HG02571 (cell line): ENCODE data around the gene DTD2.
"Not testable (repeated sequence)": the region's sequence is repeated elsewhere in the genome, so short reads cannot be mapped to it uniquely, and the experiment has no call there.

ENCODE experiments used
- ATAC-seq: cut with Tn5 transposase; IDR thresholded peaks from one replicate; pipeline ENCODE4 v1.9.1; 2021; ENCODE audit warnings: mild to moderate bottlenecking, moderate library complexity; ENCODE audit not compliant: unreplicated experiment

DTD2 gene

DNA sequence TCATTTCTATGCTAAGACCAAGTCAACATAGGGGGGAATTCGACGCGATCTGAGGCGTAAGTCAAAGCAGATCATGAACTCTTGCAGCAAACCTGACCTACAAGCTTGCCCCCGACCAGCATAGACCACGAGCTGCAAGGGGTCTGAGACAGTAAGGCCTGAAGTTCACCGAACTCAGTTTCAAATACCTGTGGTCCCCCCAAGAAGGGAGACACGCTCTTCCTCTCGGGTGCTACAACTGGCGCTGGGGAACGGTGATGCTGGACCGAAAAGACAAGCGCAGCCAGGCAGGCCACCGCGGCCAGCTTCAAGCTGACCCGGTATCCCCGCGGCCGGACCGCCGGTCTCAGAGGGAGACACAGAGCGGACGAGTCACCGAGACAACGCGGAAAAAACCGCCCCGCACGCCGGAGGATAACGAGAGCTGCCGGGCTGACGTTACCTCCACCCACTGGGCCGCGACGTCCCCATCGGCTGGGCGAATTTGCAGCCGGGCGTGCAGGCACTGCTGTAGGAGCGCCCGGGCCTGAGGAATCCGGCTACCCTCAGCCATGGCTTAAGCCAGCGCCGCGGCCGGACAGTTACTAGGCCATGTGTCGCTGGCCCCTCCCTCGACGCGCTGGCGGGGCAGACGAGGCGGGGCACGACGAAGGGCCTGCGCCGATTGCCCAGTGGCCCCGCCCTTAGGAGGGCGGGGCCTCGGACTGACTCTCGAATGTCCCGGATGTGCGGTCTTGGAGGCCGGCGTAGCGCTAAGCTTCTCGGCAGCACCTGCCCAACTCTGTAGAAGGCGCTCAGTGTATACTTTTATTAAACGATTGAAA lies at the start of gene DTD2:
Gene DTD2 (minus strand): TSS at position 666 of the 824 bp plus-strand sequence. CDS start 113 bp downstream, at position 553.
- ATAC-seq: peak; percentile 100

DNA sequence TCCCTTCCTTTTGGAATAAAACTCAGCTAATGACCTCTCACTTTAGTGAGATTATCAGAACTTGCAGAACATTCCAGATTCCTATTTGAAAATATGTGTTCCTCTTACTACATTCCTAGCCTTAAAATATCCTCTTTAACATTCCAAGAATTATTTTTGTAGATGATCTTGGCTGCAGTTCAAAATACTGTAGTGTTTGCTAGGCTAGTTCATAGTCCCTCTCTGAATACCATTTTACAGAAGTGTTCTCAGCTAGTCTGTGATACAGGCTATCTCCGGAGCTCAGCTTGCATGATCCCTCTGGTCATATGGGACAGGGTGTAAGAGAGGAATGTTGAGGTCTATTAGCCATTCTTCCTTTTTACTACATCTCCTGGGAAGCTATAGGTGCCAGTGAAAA lies 48.1 kb upstream of the DTD2 start:
- no peak for ATAC-seq

DNA sequence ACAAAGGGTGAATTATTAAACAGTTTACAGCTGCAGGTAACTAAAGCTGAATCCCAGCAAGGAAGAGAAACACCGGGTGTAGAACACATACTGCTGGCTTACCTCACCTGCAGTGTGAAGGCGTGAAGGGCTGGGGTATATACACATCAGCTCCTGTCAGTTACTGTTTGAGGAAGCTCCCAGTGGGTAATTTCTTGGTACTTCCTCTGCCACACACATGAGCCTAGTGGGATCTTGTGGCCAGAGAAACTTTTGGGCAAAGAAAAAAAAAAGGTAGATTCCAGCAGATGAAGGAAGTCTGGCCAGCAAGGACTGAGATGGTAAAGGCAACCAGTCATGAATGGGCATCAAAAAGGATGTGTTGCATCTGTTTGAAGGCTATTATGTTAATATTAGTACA lies 44.6 kb upstream of the DTD2 start:
- ATAC-seq: no peak

DNA sequence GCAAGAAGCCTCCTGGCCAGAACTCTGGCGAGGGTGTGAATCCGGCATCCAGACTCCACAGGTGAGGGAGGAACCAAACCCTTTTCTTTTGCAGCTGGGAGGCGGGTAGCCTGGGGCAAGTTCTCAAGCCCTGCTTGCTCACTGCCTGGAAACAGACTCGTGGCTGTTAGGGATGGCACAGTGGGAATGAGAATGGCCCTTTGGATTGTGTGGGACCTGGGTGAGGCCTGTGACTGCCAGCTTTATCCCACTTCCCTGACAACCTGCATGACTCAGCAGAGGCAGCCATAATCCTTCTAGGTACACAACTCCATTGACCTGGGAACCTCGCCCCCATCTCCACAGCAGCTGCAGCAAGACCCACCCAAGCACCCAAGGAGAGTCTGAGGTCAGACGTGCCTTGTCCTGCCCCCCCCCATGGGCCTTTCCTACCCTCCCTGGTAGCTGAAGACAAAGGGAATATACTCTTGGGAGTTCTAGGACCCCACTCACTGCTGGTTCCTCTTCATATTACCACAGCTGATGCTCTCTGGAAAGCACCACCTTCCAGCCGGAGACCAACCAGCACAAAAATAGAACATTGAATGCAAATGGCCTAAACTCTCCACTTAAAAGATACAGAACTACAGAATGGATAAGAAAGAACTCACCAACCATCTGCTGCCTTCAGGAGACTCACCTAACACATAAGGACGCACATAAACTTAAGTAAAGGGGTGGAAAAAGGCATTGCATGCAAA lies 35.6 kb upstream of the DTD2 start:
- ATAC-seq: no peak

DNA sequence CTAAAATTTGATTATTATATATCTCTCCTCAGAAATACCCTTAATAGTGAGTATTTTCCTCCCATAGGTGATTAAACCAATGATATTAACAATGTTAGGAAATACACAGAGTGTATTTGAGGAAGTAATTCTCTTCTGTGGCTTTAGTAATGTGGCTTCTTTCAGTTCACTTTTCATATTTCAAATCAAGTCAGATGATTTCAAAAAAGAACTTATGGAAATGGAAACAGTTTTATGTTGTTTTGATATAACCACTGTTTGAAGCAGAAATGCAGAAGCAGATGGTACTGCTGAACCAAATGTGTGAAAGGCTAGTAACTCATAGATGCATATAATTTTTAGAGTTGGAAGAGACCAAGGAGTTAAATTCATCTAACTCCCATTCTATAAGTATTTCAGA lies 32.4 kb upstream of the DTD2 start:
- ATAC-seq: peak; percentile 63

DNA sequence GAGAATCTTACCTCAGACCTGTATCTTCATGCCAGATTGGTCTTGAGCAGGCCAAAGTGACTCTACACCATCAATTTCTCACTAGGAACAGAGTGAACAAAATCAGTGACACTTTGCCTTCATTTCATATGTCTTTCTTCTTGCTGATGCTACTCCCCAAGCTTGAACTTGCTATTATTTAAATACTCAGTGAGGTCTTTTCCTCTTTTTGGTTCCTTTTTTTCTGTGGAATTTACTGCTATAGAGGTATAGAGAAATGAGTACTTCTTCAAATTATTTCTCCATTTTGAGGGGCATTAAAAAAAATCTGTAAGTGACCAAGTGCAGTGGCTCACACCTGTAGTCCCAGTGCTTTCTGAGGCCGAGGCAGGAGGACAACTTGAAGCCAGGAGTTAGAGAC lies 30.6 kb upstream of the DTD2 start, which contains the start of gene GPR33:
Gene GPR33 (minus strand): TSS at position 154 of the 400 bp plus-strand sequence. CDS start 4,074 bp downstream, outside the sequence.
- no peak for ATAC-seq

DNA sequence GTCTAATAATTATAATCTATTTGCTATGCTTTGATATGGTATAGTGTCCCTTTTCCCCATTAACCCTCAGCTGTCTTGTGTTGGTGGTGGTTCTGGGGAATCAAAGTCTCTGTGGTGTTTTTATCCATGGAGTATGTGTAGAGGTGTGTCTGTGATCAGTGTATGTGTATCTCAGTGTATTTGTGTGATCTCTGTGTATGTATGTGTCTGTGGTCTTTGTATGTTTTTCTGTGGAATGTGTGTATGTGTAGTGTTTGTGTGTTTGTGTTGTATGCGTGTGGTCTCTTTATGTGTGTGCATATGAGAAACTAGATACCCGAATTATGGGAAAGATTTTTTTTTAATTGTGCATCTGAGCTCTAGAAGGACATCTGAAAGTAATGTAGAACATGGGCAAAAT lies 29.5 kb upstream of the DTD2 start:
- no peak for ATAC-seq

DNA sequence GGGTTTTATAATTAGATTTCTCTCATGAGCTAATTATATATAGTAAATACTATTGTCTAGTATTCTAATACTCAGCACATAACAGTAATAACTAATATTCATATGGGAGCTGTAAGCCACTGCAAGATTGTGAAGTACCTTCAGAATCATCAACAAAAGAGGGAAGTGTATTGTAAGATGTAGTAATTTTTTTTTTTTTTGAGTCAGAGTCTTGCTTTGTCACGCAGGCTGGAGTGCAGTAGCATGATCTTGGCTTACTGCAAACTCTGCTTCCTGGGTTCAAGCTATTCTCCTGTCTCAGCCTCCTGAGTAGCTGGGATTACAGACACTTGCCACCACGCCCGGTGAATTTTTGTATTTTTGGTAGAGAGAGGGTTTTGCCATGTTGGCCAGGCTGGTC lies 27.4 kb upstream of the DTD2 start:
- ATAC-seq: no peak

DNA sequence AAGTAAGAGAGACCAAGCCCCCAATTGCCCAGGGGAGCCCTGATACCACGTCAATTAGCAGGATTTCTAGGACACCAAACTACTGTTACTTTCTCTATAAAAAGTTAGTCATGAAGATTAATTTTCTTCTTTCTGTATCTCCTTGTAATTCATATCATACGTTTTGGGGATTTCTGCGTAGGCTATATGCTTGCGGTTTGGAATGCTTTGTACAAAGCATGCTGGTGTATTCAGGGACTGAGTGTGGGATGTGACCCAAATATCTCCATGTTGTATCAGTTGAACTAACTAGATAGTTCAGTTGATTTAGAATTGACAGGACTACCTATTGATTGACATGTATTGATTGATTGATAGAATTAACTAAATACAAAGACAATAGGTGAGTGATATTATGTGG lies 22.9 kb upstream of the DTD2 start:
- no peak for ATAC-seq

DNA sequence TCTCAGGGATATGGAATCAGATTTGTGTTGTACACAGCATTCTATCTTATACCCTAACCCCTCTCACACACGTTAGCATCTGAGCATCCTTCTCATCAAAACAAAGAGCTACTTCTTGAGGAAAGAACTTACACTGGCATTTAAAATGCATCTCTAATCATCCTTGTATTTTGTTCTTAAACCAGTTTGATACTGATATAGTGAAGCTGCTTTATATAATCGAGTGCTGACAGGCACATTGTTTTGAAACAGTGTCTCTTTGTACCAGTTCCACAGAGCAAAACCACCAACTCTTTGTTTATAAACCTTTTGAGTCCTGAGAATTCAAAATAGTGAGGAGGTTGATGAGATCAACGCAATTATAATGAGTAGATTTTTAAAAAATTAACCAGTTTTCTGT lies 21.7 kb upstream of the DTD2 start:
- no peak for ATAC-seq

DNA sequence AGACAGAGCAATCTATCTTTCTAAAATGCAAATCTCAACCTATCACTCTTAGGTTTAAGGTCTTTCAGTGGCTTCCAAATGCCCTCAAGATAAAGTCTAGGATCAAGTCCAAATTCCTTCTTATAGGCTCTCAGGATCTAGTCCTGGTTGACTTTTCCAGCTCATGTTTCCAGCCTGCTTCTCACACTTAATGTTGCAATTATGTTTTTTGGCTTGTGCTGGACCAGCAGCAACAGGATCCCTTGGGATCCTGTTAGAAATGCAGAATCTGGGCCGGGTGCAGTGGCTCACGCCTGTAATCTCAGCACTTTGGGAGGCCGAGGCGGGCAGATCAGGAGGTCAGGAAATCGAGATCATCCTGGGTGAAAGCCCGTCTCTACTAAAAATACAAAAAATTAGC lies 19.9 kb upstream of the DTD2 start:
- ATAC-seq: no peak

DNA sequence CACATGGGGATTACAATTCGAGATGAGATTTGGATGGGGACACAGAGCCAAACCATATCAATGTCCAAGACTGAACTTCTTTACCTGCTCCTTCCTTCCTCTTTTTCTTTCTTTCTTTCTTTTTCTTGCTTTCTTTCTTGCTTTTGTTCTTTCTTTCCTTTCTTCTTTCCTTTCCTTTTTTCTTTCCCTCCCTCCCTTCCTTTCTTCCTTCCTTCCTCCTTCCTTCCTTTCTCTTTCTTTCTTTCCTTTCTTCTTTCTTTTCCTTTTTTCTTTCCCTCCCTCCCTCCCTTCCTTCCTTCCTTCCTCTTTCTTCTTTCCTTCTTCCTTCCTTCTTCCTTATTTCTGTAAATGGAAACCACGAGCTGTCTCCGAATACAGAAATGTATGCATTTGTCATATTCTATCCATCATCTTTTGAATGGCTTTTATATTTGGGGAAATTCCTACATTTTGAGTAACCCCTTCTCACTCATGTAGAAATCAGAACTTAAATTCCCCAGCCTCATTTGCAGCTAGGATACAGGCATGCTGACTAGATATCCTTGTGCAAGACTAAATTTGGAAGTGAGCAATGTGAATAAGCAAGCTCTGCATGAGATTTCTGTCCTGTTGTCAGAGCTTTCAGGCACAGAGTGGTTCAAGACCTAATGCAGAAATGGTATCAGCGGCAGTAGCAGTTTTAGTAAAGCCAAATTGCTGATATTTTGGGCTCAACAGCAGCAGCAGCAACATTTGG lies 19.0 kb upstream of the DTD2 start:
- ATAC-seq: no peak

DNA sequence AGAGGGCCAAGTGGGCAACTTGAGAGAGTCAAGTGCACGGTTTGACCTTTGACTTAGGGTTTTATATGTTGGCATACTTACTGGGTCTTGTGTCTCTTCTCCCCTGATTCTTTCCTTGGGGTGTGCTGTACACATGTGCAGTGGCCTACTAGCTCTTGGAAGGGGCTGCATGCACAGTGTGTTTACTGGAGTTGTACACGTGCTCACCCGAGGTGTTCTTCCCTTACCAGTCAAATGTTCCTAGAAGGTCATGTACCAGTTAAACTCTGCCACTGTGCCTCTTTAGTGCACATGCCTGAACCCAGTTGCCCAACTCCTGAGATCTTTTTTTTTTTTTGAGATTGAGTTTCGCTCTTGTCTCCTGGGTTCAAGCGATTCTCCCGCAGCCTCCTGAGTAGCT lies 9.2 kb upstream of the DTD2 start:
- ATAC-seq: no peak

DNA sequence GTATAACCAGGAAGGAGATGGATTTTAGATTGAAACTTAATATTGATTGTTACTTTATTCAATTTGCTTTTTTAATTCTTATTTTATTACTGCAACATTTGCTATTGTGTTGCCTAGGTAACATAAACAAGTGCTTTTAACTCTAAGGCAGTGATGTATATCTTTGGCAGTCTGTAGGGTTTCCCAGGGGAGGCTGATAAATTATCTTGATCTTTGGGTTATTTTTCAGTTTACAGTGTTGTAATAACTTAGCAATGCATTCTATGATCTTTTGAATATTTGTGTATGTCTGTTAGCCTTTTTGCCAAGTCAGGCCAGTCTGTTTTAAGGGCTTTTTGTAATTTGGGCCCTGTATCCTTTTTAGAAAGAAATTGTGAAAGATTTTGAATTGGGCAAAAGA lies 7.8 kb upstream of the DTD2 start:
- ATAC-seq: no peak

DNA sequence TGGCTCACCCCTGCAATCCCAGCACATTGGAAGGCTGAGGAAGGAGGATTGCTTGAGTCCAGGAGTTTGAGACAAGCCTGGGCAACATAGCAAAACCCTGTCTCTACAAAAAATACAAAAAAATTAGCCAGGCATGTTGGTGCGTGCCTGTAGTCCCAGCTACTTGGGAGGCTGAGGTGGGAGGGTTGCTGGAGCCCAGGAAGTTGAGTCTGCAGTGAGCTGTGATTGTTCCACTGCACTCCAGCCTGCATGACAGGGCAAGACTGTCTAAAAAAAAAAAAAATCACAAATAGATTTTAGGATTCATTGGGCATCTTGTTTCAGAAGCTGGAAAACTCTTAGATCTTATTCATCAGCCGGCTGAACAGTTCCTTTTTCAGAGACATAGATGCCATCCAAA lies 5.1 kb upstream of the DTD2 start:
- not testable (repeated sequence) for ATAC-seq

DNA sequence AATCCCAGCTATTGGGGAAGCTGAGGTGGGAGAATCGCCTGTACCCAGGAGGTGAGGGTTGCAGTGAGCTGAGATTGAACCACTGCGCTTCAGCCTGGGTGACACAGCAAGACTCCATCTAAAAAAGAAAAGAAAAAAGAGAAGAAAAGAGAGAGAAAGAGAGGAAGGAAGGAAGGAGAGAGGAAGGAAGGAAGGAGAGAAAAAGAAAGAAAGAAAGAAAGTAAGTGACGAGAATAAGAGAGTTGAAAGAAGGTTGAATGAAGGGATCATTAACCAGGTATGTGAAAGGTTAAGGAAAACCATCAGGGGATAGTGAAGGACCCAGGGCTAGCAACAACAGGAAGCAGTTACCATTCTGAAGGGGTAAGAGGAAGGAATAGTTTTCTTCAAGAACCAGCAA lies 4.2 kb upstream of the DTD2 start:
- no peak for ATAC-seq

DNA sequence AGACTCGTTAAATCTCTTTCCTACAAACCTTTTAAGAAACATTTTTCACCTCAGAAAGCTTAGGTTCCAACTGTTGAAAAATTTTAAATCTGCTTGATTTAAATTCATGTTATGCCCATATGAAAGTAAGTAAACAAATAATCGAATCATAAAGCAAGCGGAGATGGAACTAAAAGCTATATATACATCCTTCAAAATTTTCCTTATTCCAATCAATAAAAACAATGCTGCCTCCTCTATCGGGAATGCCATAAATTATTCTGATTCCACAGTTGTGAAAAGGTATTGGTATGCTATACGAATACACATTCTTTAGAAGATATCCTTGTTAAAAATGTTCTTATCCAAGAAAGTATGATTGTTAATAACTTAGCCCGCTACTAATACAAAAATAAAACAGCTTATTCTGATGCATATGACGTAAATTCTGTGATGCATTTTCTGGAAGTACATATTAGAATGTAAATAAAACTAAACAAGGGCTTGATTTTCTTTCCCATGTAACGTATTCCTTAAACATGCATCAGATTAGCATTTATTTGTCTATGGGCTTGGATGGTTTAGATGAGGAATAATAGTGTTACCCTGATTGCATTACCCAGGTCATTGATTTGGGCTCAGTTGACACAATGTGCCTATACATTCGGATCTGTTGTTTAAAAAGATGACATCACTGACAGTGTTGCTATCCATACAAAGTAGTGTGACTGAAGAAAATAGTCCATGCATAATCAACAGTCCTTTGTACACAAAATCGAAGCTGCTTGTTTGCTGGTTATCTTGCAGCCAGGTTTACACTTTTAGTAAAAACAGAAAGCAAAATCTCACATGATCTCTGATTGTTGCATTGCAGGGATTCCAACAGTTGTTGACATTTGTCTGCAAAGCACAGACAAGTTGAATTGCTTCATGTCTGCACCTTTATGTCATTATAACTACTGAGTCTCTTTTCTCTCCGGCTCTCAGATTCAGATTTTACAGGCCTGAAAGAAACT lies 656 bp upstream of the DTD2 start:
- no peak for ATAC-seq

DNA sequence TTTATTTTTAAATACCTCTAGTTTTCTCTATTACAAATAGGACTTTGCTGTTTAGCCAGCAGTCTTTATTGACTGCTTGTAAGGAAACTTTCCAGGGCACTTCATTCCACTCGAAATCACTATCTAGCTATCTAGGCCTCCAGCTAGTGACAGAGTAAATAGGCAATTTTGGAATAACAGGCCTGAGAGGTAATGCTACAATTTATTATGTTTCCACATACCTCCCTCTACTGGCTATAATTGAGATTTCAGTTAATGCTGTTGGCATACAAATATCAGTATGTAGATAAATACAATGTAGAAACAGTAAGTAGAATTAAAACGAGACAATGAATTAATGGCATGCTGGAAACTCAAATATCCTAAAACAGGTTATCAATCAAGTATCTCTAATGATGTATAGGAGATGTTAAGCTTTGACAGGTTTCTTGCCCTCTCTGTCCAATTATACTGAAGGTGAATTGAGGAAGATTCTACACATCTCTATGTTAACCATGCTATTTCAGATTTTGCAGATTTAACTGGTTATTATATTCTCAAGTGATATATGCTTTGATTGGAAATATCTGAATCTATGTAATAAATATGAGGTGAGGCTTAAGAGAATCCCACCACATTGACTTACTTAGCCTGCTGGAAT lies 7.2 kb downstream of the DTD2 start:
- no peak for ATAC-seq

DNA sequence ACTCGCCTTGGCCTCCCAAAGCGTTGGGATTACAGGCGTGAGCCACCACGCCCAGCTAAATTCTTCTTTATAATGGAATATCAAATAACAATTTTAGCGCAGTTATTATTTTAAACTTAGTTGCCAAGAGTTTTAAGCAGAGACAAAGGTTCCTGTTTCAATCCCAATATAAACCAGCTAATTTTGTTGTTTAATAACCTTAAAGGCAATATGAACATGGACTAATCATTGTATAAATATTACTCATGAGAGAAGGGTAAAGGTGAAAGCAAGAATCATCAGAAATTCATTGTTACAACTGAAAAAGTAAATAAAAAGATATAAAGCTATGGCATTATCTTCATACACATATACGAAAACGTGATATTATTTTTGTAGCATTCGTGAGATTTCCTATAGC lies 8.2 kb downstream of the DTD2 start:
- ATAC-seq: no peak

DNA sequence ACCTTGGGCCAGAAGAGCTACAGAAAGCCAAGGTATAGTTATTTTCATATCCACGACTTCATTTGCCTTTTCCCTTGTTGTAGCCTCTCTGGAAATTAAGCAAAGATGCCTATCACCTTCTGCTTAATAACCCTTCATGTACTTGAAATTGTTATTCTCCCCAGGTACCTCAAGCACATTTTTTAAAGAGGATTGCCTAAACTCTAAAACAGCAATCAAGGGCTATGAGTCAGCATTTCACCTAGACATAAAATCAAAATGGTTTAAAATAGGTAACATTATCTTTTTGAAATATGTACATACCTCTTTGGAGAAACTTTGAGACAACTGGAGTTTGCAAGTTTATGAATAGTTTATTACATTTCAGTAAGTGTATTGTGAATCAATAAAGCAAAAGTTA lies 11.6 kb downstream of the DTD2 start:
- ATAC-seq: no peak
